K562 (cell line): Measurements from ENCODE around the gene IL6ST. TPM values are rescaled to one million over a fixed set of nuclear protein-coding genes. Genes with fewer than 3 reads are reported as not detected.

Experiments
- FOSL1 ChIP-seq: fragments of 200-800 bp; sonication (Bioruptor generic); conservative IDR thresholded peaks from 2 replicates; pipeline ENCODE4 v1.6.1; 2016; ENCODE audit warnings: missing genetic modification characterization, missing compliant biosample characterization
- ILK ChIP-seq: fragments of 450-650 bp; IDR thresholded peaks from 2 replicates; pipeline ENCODE4 v1.6.1; 2016; ENCODE audit warnings: missing genetic modification characterization, low read depth, mild to moderate bottlenecking, missing compliant biosample characterization, moderate library complexity, borderline replicate concordance
- KAT7 ChIP-seq: sonication (generic); formaldehyde crosslinking; IDR thresholded peaks from 2 replicates; pipeline ENCODE4 v1.8.0; 2022; ENCODE audit warnings: missing genetic modification reagents, mild to moderate bottlenecking, borderline replicate concordance
- MYNN ChIP-seq, 2 experiments: sonication (generic); formaldehyde crosslinking in 1 of 2; IDR thresholded peaks; 2 replicates each; pipeline versions ENCODE4 v1.5.0 to v1.6.1; 2016 to 2020; ENCODE audit warnings: antibody characterized with exemption in 1 of 2, missing genetic modification reagents in 1 of 2
- NBN ChIP-seq: fragments of 450-650 bp; IDR thresholded peaks from 2 replicates; pipeline ENCODE4 v1.6.1; 2016; ENCODE audit warnings: low read depth, mild to moderate bottlenecking
- NFRKB ChIP-seq: fragments of 450-650 bp; IDR thresholded peaks from 2 replicates; pipeline ENCODE4 v1.6.1; 2016; ENCODE audit warnings: low read depth
- RBBP5 ChIP-seq: fragments of 200-600 bp; sonication (generic); IDR thresholded peaks from 2 replicates; pipeline ENCODE4 v1.6.1; 2012; ENCODE audit warnings: borderline replicate concordance, mild to moderate bottlenecking, low read length, control low read depth, inconsistent platforms; ENCODE audit not compliant: insufficient read depth, poor library complexity, severe bottlenecking
- SIRT6 ChIP-seq: IDR thresholded peaks from one replicate; pipeline ENCODE4 v1.6.1; 2012; ENCODE audit warnings: low read depth, mild to moderate bottlenecking, control low read depth, inconsistent platforms, low read length, moderate library complexity
- SMARCA4 ChIP-seq: fragments of 450-650 bp; IDR thresholded peaks from 2 replicates; pipeline ENCODE4 v1.6.1; 2016
- ZNF311 ChIP-seq: fragments of 250-450 bp; sonication (Bioruptor Pico); IDR thresholded peaks from 2 replicates; pipeline ENCODE4 v1.4.0; 2020; ENCODE audit warnings: mild to moderate bottlenecking, moderate library complexity
- polyA plus RNA-seq, 8 experiments: library from polyadenylated mRNA; depleted of rRNA in 4 of 8; stranded (reverse) in 5 of 8; unstranded in 3 of 8; fragments of >200 nt; fragmentation: Nextera tagmentation in 2 of 8; fragmentation: Illumina TruSeq in 1 of 8; extraction: Ambion mirVana in 2 of 8; extraction: Trizol in 1 of 8; gene quantifications; 2 replicates each; pipeline versions ENCODE4 v1.2.1 to v1.2.3, GENCODE V29; 2011 to 2014; ENCODE audit warnings: inconsistent platforms in 1 of 8, missing spikeins in 1 of 8
- total RNA-seq, 7 experiments: library from RNA; depleted of rRNA in 6 of 7; stranded (reverse); fragments of >200 nt in 6 of 7; fragmentation: Illumina TruSeq in 2 of 7; extraction: Trizol in 2 of 7; gene quantifications; 2 replicates each; pipeline versions ENCODE4 v1.2.1 to v1.2.3, GENCODE V29; 2011 to 2021; ENCODE audit warnings: low replicate concordance in 1 of 7
- TF ChIP-seq, protein P1 (sequence below), 2 experiments: fragments of 450-650 bp in 1 of 2; sonication (generic) in 1 of 2; formaldehyde crosslinking in 1 of 2; IDR thresholded peaks; 2 replicates each; pipeline versions ENCODE4 v1.7.1 to v1.9.0; 2016 to 2022; ENCODE audit warnings: inconsistent platforms in 1 of 2, mild to moderate bottlenecking in 1 of 2, missing genetic modification reagents in 1 of 2
- TF ChIP-seq, protein P2 (sequence below), 2 experiments: fragments of 450-650 bp; conservative IDR thresholded peaks; 2 replicates each; pipeline ENCODE4 v1.6.1; 2017; ENCODE audit warnings: mild to moderate bottlenecking in 2 of 2, moderate library complexity in 2 of 2
- TF ChIP-seq, protein P3 (sequence below): fragments of 450-650 bp; IDR thresholded peaks from 2 replicates; pipeline ENCODE4 v1.6.1; 2018; ENCODE audit not compliant: partially characterized antibody

The IL6ST gene
- total and polyA plus RNA-seq, 9 of the 15 experiments (the other 6 are each of a cell fraction or from before 2014, with no cell fraction given): 2.0 to 27.0 (median 7.9) TPM

DNA sequence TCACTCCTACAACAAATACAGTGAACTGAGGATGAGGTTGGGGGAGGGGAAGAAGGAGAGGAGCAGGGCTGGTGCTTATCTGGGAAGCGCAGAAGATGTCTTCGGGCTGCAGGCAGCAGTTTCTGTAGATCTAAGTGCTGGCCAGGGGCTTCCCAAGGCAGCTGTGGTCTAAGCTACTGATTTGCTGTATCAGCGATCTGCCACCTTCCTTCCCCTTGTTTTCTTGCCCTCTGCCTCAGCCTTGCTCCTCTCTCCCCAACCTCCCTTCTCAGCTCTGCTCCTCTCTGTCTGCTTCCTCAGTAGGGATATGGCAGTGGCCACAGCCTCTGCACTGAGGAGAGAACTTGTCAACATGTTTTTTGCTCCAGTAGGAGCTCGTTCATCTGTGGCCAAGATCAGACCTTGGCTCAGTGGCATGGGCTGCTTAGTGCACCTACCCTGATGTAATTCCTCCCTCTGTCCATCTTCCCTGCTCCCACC, 42.8 kb upstream of the IL6ST start (continued):
- TF ChIP-seq, protein P1, sequence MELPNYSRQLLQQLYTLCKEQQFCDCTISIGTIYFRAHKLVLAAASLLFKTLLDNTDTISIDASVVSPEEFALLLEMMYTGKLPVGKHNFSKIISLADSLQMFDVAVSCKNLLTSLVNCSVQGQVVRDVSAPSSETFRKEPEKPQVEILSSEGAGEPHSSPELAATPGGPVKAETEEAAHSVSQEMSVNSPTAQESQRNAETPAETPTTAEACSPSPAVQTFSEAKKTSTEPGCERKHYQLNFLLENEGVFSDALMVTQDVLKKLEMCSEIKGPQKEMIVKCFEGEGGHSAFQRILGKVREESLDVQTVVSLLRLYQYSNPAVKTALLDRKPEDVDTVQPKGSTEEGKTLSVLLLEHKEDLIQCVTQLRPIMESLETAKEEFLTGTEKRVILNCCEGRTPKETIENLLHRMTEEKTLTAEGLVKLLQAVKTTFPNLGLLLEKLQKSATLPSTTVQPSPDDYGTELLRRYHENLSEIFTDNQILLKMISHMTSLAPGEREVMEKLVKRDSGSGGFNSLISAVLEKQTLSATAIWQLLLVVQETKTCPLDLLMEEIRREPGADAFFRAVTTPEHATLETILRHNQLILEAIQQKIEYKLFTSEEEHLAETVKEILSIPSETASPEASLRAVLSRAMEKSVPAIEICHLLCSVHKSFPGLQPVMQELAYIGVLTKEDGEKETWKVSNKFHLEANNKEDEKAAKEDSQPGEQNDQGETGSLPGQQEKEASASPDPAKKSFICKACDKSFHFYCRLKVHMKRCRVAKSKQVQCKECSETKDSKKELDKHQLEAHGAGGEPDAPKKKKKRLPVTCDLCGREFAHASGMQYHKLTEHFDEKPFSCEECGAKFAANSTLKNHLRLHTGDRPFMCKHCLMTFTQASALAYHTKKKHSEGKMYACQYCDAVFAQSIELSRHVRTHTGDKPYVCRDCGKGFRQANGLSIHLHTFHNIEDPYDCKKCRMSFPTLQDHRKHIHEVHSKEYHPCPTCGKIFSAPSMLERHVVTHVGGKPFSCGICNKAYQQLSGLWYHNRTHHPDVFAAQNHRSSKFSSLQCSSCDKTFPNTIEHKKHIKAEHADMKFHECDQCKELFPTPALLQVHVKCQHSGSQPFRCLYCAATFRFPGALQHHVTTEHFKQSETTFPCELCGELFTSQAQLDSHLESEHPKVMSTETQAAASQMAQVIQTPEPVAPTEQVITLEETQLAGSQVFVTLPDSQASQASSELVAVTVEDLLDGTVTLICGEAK (IDR thresholded peaks at IDR 0.05): peak; percentile 45; the same call in 1 of the 2 replicates
- TF ChIP-seq, protein P1 (CRISPR knock-in tag; IDR thresholded peaks at IDR 0.05): no peak
- TF ChIP-seq ZNF311 (CRISPR knock-in tag) (peak; percentile 63; the same call in 1 of the 2 replicates), RBBP5 (peak; percentile 67), SIRT6 (no peak), SMARCA4 (peak; percentile 96), MYNN (IDR thresholded peaks at IDR 0.05) (peak; percentile 87), MYNN (CRISPR knock-in tag; IDR thresholded peaks at IDR 0.05) (no peak), ILK (tag) (no peak), NFRKB (no peak), NBN (peak; percentile 86), FOSL1 (tag) (0 out of 2 replicates have a peak, but pooled peaks have one; percentile 38), KAT7 (CRISPR knock-in tag) (no peak)
- TF ChIP-seq, protein P2, sequence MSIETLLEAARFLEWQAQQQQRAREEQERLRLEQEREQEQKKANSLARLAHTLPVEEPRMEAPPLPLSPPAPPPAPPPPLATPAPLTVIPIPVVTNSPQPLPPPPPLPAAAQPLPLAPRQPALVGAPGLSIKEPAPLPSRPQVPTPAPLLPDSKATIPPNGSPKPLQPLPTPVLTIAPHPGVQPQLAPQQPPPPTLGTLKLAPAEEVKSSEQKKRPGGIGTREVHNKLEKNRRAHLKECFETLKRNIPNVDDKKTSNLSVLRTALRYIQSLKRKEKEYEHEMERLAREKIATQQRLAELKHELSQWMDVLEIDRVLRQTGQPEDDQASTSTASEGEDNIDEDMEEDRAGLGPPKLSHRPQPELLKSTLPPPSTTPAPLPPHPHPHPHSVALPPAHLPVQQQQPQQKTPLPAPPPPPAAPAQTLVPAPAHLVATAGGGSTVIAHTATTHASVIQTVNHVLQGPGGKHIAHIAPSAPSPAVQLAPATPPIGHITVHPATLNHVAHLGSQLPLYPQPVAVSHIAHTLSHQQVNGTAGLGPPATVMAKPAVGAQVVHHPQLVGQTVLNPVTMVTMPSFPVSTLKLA (conservative IDR thresholded peaks at IDR 0.05): peak in 1 of 2 experiments; percentile 51; a peak in 2 of 4 replicates
- TF ChIP-seq, protein P3, sequence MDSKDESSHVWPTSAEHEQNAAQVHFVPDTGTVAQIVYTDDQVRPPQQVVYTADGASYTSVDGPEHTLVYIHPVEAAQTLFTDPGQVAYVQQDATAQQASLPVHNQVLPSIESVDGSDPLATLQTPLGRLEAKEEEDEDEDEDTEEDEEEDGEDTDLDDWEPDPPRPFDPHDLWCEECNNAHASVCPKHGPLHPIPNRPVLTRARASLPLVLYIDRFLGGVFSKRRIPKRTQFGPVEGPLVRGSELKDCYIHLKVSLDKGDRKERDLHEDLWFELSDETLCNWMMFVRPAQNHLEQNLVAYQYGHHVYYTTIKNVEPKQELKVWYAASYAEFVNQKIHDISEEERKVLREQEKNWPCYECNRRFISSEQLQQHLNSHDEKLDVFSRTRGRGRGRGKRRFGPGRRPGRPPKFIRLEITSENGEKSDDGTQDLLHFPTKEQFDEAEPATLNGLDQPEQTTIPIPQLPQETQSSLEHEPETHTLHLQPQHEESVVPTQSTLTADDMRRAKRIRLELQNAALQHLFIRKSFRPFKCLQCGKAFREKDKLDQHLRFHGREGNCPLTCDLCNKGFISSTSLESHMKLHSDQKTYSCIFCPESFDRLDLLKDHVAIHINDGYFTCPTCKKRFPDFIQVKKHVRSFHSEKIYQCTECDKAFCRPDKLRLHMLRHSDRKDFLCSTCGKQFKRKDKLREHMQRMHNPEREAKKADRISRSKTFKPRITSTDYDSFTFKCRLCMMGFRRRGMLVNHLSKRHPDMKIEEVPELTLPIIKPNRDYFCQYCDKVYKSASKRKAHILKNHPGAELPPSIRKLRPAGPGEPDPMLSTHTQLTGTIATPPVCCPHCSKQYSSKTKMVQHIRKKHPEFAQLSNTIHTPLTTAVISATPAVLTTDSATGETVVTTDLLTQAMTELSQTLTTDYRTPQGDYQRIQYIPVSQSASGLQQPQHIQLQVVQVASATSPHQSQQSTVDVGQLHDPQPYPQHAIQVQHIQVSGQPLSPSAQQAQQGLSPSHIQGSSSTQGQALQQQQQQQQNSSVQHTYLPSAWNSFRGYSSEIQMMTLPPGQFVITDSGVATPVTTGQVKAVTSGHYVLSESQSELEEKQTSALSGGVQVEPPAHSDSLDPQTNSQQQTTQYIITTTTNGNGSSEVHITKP: peak; percentile 21
